ENCODE data around the gene FCRL6. TPM values are rescaled to one million over a fixed set of nuclear protein-coding genes. Genes with fewer than 3 reads are reported as not detected.
A peak's percentile ranks its signal among the peaks of the same experiment; 100 is the strongest.

Gene FCRL6
- total RNA-seq, 1 experiment from 2014 or later, result not detected

GRCh38 chr1:159817276-159818041, 15.3 kb downstream of the FCRL6 start:
- Mint-ChIP-seq H3K27me3 (ENCODE audit: insufficient read depth, unreplicated experiment) (peaks cover 8% of the 10 kb centered on the region), H3K27ac (ENCODE audit: low read depth, unreplicated experiment) (peak overlapping the region; percentile 75), H3K36me3 (ENCODE audit: insufficient read depth, unreplicated experiment) (no peaks in the 10 kb centered on the region), H3K9me3 (ENCODE audit: unreplicated experiment) (no peaks in the 10 kb centered on the region), H3K4me1 (ENCODE audit: insufficient read depth, unreplicated experiment) (peaks cover 11% of the 10 kb centered on the region), H3K4me3 (ENCODE audit: unreplicated experiment) (no peak overlapping the region)
- POLR2A ChIA-PET, result interaction anchor here (0.6 to 1.7 kb wide), 7 partner anchors 23 to 332 kb away, joined by 3 to 5 read pairs (median 3); partner anchors contain the start of gene TAGLN2
- intact Hi-C loops (cut with micrococcal nuclease), result no loop called here
- TF ChIP-seq CTCF (IDR thresholded peaks at IDR 0.05; ENCODE audit: unreplicated experiment), result no peak
- peak; percentile 86 for DNase-seq (ENCODE audit: unreplicated experiment)
- CTCF ChIA-PET, result interaction anchor here (0.6 to 27.0 kb wide), 6 partner anchors 10 to 603 kb away, joined by 3 to 1396 read pairs (median 6); no protein-coding TSS in a partner anchor
- BruUV-seq (replicated peaks), result no TSS peak

- DNase-seq (ENCODE audit: unreplicated experiment), result no peak
- no peak overlapping the region for H3K4me3 Mint-ChIP-seq (ENCODE audit: unreplicated experiment)
- H3K36me3 Mint-ChIP-seq (ENCODE audit: insufficient read depth, unreplicated experiment), result no peaks in the 10 kb centered on the region
- TF ChIP-seq CTCF (IDR thresholded peaks at IDR 0.05; ENCODE audit: unreplicated experiment), result no peak
- peaks cover 14% of the 10 kb centered on the region for H3K4me1 Mint-ChIP-seq (ENCODE audit: insufficient read depth, unreplicated experiment)
- intact Hi-C loops (cut with micrococcal nuclease), result no loop called here
- H3K9me3 Mint-ChIP-seq (ENCODE audit: unreplicated experiment), result no peaks in the 10 kb centered on the region
- H3K27ac Mint-ChIP-seq (ENCODE audit: low read depth, unreplicated experiment), result no peak overlapping the region
- H3K27me3 Mint-ChIP-seq (ENCODE audit: insufficient read depth, unreplicated experiment), result peaks cover 16% of the 10 kb centered on the region
- POLR2A ChIA-PET, result no interaction called here
- BruUV-seq (replicated peaks), result no TSS peak
- CTCF ChIA-PET, result interaction anchor here (1.0 to 2.9 kb wide), 4 partner anchors 18 to 72 kb away, joined by 3 to 17 read pairs (median 4); no protein-coding TSS in a partner anchor
Measured at GRCh38 chr1:159821171-159821867, 19.2 kb downstream of the FCRL6 start.

GRCh38 chr1:159823406-159823805, 21.2 kb downstream of the FCRL6 start:
- no peak for TF ChIP-seq CTCF (IDR thresholded peaks at IDR 0.05; ENCODE audit: unreplicated experiment)
- Mint-ChIP-seq H3K27ac (ENCODE audit: low read depth, unreplicated experiment) (no peak overlapping the region), H3K27me3 (ENCODE audit: insufficient read depth, unreplicated experiment) (peaks cover 16% of the 10 kb centered on the region), H3K36me3 (ENCODE audit: insufficient read depth, unreplicated experiment) (no peaks in the 10 kb centered on the region), H3K4me3 (ENCODE audit: unreplicated experiment) (no peak overlapping the region), H3K9me3 (ENCODE audit: unreplicated experiment) (no peaks in the 10 kb centered on the region), H3K4me1 (ENCODE audit: insufficient read depth, unreplicated experiment) (peaks cover 5% of the 10 kb centered on the region)
- no TSS peak for BruUV-seq (replicated peaks)
- ChIA-PET CTCF (interaction anchor here (0.7 to 2.9 kb wide), 6 partner anchors 9 to 69 kb away, joined by 3 to 17 read pairs (median 5); no protein-coding TSS in a partner anchor), POLR2A (no interaction called here)
- no peak for DNase-seq (ENCODE audit: unreplicated experiment)
- intact Hi-C loops (cut with micrococcal nuclease), result no loop called here

- DNase-seq (ENCODE audit: unreplicated experiment), result no peak
- no peaks in the 10 kb centered on the region for H3K9me3 Mint-ChIP-seq (ENCODE audit: unreplicated experiment)
- no peak for TF ChIP-seq CTCF (IDR thresholded peaks at IDR 0.05; ENCODE audit: unreplicated experiment)
- H3K27ac Mint-ChIP-seq (ENCODE audit: low read depth, unreplicated experiment), result no peak overlapping the region
- CTCF ChIA-PET, result interaction anchor here (0.6 to 3.3 kb wide), 5 partner anchors 21 to 67 kb away, joined by 3 to 23 read pairs (median 5); no protein-coding TSS in a partner anchor
- H3K36me3 Mint-ChIP-seq (ENCODE audit: insufficient read depth, unreplicated experiment), result no peaks in the 10 kb centered on the region
- H3K27me3 Mint-ChIP-seq (ENCODE audit: insufficient read depth, unreplicated experiment), result peaks cover 16% of the 10 kb centered on the region
- H3K4me1 Mint-ChIP-seq (ENCODE audit: insufficient read depth, unreplicated experiment), result peaks cover 5% of the 10 kb centered on the region
- intact Hi-C loops (cut with micrococcal nuclease), result no loop called here
- no peak overlapping the region for H3K4me3 Mint-ChIP-seq (ENCODE audit: unreplicated experiment)
- no TSS peak for BruUV-seq (replicated peaks)
- POLR2A ChIA-PET, result interaction anchor here (0.6 kb wide), 1 partner anchor 181 kb away, joined by 3 read pairs; no protein-coding TSS in a partner anchor
Measured at GRCh38 chr1:159825564-159825963, 23.4 kb downstream of the FCRL6 start.

All from MCF 10A (cell line).